Fibroblast of lung (primary cell): ENCODE measurements around the gene ATP6V0A1. TPM values are rescaled to one million over a fixed set of nuclear protein-coding genes. Genes with fewer than 3 reads are reported as not detected.
"Not testable (repeated sequence)": the region's sequence is repeated elsewhere in the genome, so short reads cannot be mapped to it uniquely, and the experiment has no call there.

Source experiments
- DNase-seq, 2 donors: peaks; one replicate each; pipeline versions ENCODE4 v3.0.0 to v3.0.0-alpha.2; 2010; ENCODE audit warnings: low read depth in 2 of 2
- H2AFZ ChIP-seq: 2 replicates; pipeline ENCODE4 v1.5.1; 2012; ENCODE audit warnings: low read length, control low read depth, inconsistent platforms
- H3K27ac ChIP-seq: 2 replicates; pipeline ENCODE4 v1.5.1; 2011; ENCODE audit warnings: low read length, control low read depth; ENCODE audit not compliant: insufficient read depth
- H3K27me3 ChIP-seq: 2 replicates; pipeline ENCODE4 v1.5.1; 2011; ENCODE audit warnings: mild to moderate bottlenecking, low read length; ENCODE audit not compliant: control insufficient read depth, insufficient read depth
- H3K36me3 ChIP-seq: 2 replicates; pipeline ENCODE4 v1.5.1; 2011; ENCODE audit warnings: low read length; ENCODE audit not compliant: control insufficient read depth, insufficient read depth
- H3K4me1 ChIP-seq: 2 replicates; pipeline ENCODE4 v1.5.1; 2011; ENCODE audit warnings: low read length; ENCODE audit not compliant: control insufficient read depth, insufficient read depth; ENCODE audit errors: extremely low read depth
- H3K4me2 ChIP-seq: 2 replicates; pipeline ENCODE4 v1.5.1; 2011; ENCODE audit warnings: low read length, control low read depth; ENCODE audit not compliant: insufficient read depth; ENCODE audit errors: extremely low read depth
- H3K4me3 ChIP-seq, 4 experiments: fragments of 200-600 bp in 1 of 4; sonication (generic) in 1 of 4; replicated peaks in 1 of 4; 2 replicates each; pipeline ENCODE4 v1.5.1; 2011 to 2016; ENCODE audit warnings: low read length in 4 of 4, low read depth in 3 of 4, mild to moderate bottlenecking in 3 of 4, control low read depth in 2 of 4, inconsistent platforms in 1 of 4, mixed read lengths in 1 of 4; ENCODE audit not compliant: insufficient read depth in 1 of 4; ENCODE audit errors: control extremely low read depth in 1 of 4
- H3K79me2 ChIP-seq: 2 replicates; pipeline ENCODE4 v1.5.1; 2012; ENCODE audit warnings: mild to moderate bottlenecking, low read length, inconsistent platforms; ENCODE audit not compliant: control insufficient read depth, insufficient read depth
- H3K9ac ChIP-seq: 2 replicates; pipeline ENCODE4 v1.5.1; 2011; ENCODE audit warnings: mild to moderate bottlenecking, low read length, control low read depth; ENCODE audit not compliant: insufficient read depth
- H3K9me3 ChIP-seq: 2 replicates; pipeline ENCODE4 v1.5.1; 2012; ENCODE audit warnings: low read depth, low read length; ENCODE audit not compliant: control insufficient read depth, insufficient read depth
- H4K20me1 ChIP-seq: 2 replicates; pipeline ENCODE4 v1.5.1; 2011; ENCODE audit warnings: low read length; ENCODE audit not compliant: control insufficient read depth, insufficient read depth; ENCODE audit errors: extremely low read depth
- CTCF ChIP-seq, 2 donors: IDR thresholded peaks in 1 of 2; conservative IDR thresholded peaks in 1 of 2; 1 replicate in 1 of 2; 2 replicates in 1 of 2; pipeline ENCODE4 v1.5.1; 2011 to 2012; ENCODE audit warnings: low read length in 2 of 2, control low read depth in 1 of 2, inconsistent platforms in 1 of 2, low read depth in 1 of 2, mild to moderate bottlenecking in 1 of 2
- EZH2 ChIP-seq: IDR thresholded peaks from 2 replicates; pipeline ENCODE4 v1.5.1; 2012; ENCODE audit warnings: low read length, control low read depth, mild to moderate bottlenecking; ENCODE audit errors: missing control alignments
- polyA plus RNA-seq, 2 donors: library from polyadenylated mRNA; depleted of rRNA in 1 of 2; stranded (reverse) in 1 of 2; unstranded in 1 of 2; fragments of >200 nt; gene quantifications; 2 replicates each; pipeline ENCODE4 v1.2.1, GENCODE V29; 2011 to 2012; ENCODE audit warnings: missing spikeins in 1 of 2
- total RNA-seq: library from RNA; depleted of rRNA; stranded (reverse); fragments of >200 nt; gene quantifications from 2 replicates; pipeline ENCODE4 v1.2.1, GENCODE V29; 2014

ATP6V0A1 gene
- total and polyA plus RNA-seq, 2 donors (not counting 1 experiment from before 2014, with no cell fraction given) = 26.7 to 65.7 TPM

GRCh38 chr17:42544874-42545283 is 86.2 kb downstream of the ATP6V0A1 start:
- no peaks in the 10 kb centered on the region for H3K79me2 ChIP-seq
- no peaks in the 10 kb centered on the region for H4K20me1 ChIP-seq
- H3K4me2 ChIP-seq = no peak overlapping the region
- H3K9ac ChIP-seq = no peak overlapping the region
- H3K4me3 ChIP-seq = no peak overlapping the region
- no peaks in the 10 kb centered on the region for H3K9me3 ChIP-seq
- H2AFZ ChIP-seq = no peak overlapping the region
- H3K4me1 ChIP-seq = no peaks in the 10 kb centered on the region
- no peak overlapping the region for H3K27ac ChIP-seq
- H3K36me3 ChIP-seq = peaks cover 13% of the 10 kb centered on the region
- no peaks in the 10 kb centered on the region for H3K27me3 ChIP-seq
- DNase-seq = no peak
- TF ChIP-seq EZH2 (no peak), CTCF (conservative IDR thresholded peaks at IDR 0.05 in 1 of 2, IDR thresholded peaks at IDR 0.05 in 1 of 2; ENCODE audit: low read depth in 1 of 2, low read length in 2 of 2) (no peak)

GRCh38 chr17:42545755-42546505 is 87.3 kb downstream of the ATP6V0A1 start:
- not testable (repeated sequence) for H3K9me3 ChIP-seq, H3K27me3 ChIP-seq, H3K9ac ChIP-seq, H3K4me2 ChIP-seq, H3K4me3 ChIP-seq, DNase-seq, H2AFZ ChIP-seq, H3K27ac ChIP-seq, H3K79me2 ChIP-seq, H3K4me1 ChIP-seq, H4K20me1 ChIP-seq
- peaks cover 12% of the 10 kb centered on the region for H3K36me3 ChIP-seq

GRCh38 chr17:42547001-42547461 is 88.4 kb downstream of the ATP6V0A1 start:
- no peak overlapping the region for H3K4me3 ChIP-seq
- H2AFZ ChIP-seq = no peak overlapping the region
- no peaks in the 10 kb centered on the region for H3K9me3 ChIP-seq
- H3K4me1 ChIP-seq = no peaks in the 10 kb centered on the region
- peaks cover 12% of the 10 kb centered on the region for H3K36me3 ChIP-seq
- no peaks in the 10 kb centered on the region for H3K27me3 ChIP-seq
- H4K20me1 ChIP-seq = no peaks in the 10 kb centered on the region
- no peak for TF ChIP-seq EZH2
- no peak for TF ChIP-seq CTCF (conservative IDR thresholded peaks at IDR 0.05 in 1 of 2, IDR thresholded peaks at IDR 0.05 in 1 of 2; ENCODE audit: low read depth in 1 of 2, low read length in 2 of 2)
- no peak for DNase-seq
- H3K4me2 ChIP-seq = no peak overlapping the region
- no peaks in the 10 kb centered on the region for H3K79me2 ChIP-seq
- no peak overlapping the region for H3K27ac ChIP-seq
- no peak overlapping the region for H3K9ac ChIP-seq
